Neural cell (in vitro differentiated cells): Measurements from ENCODE around the gene ONECUT1.

ENCODE experiments used
- CTCF ChIP-seq: fragments of 450-650 bp; IDR thresholded peaks from 2 replicates; pipeline ENCODE4 v1.5.1; 2014; ENCODE audit warnings: antibody characterized with exemption, mild to moderate bottlenecking, moderate library complexity; ENCODE audit not compliant: poor library complexity, severe bottlenecking
- EZH2 ChIP-seq: fragments of 200-600, 300-800 bp; shearing (Covaris generic), sonication (generic); IDR thresholded peaks from 2 replicates; pipeline ENCODE4 v1.6.1; 2014; ENCODE audit warnings: antibody characterized with exemption, low read length, borderline replicate concordance, mild to moderate bottlenecking; ENCODE audit not compliant: insufficient read depth, poor library complexity, severe bottlenecking
- POLR2AphosphoS5 ChIP-seq: IDR thresholded peaks from 2 replicates; pipeline ENCODE4 v1.6.1; 2012

DNA sequence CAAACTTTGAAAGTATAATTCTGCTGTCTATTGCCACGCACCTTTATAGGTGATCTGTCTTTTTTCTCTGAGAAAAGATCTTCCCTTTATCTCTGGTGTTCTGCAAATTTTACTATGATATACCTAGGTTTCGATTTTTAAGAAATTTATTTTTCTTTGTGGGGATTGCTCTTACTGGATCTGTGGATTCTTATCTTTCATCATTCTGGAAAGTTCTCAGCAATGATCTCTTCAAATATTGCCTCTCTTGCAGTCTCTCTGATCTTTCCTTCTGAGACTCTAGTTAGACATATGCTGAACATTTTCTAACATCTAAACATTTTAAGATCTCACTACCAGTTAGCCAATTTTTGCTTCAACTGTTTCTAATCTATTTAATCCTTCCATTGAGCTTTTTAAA is 63.9 kb downstream of the ONECUT1 start:
- no peak for TF ChIP-seq CTCF
- no peak for TF ChIP-seq EZH2
- TF ChIP-seq POLR2AphosphoS5, result no peak
